HG03378 (cell line): ENCODE measurements around the gene GPR160.

Experiments used
- ATAC-seq: cut with Tn5 transposase; IDR thresholded peaks from one replicate; pipeline ENCODE4 v1.9.1; 2021; ENCODE audit warnings: mild to moderate bottlenecking, moderate library complexity; ENCODE audit not compliant: unreplicated experiment

Gene GPR160

GRCh38 chr3:170027233-170028102 lies 10.3 kb upstream of the GPR160 start:
- no peak for ATAC-seq

- no peak for ATAC-seq
Observed at GRCh38 chr3:170033489-170033888, 4.3 kb upstream of the GPR160 start.

- ATAC-seq: no peak
Observed at GRCh38 chr3:170038434-170039110, 777 bp downstream of the GPR160 start.

GRCh38 chr3:170040418-170040817 lies 2.6 kb downstream of the GPR160 start:
- no peak for ATAC-seq

GRCh38 chr3:170043506-170043905 lies 5.7 kb downstream of the GPR160 start:
- no peak for ATAC-seq

GRCh38 chr3:170044271-170044670 lies 6.5 kb downstream of the GPR160 start:
- no peak for ATAC-seq

- peak; percentile 89 for ATAC-seq
Observed at GRCh38 chr3:170044795-170045244, 7.0 kb downstream of the GPR160 start.

- ATAC-seq: no peak
Observed at GRCh38 chr3:170046269-170047132, 8.7 kb downstream of the GPR160 start.

GRCh38 chr3:170047133-170047404 lies 9.3 kb downstream of the GPR160 start:
- ATAC-seq: no peak

GRCh38 chr3:170049146-170050000 lies 11.6 kb downstream of the GPR160 start:
- no peak for ATAC-seq

GRCh38 chr3:170050753-170051152 lies 13.0 kb downstream of the GPR160 start:
- ATAC-seq: no peak

GRCh38 chr3:170052398-170052797 lies 14.6 kb downstream of the GPR160 start:
- ATAC-seq: no peak

GRCh38 chr3:170054204-170054603 lies 16.4 kb downstream of the GPR160 start:
- ATAC-seq: no peak

GRCh38 chr3:170055209-170055608 lies 17.4 kb downstream of the GPR160 start:
- peak; percentile 72 for ATAC-seq

- ATAC-seq: peak; percentile 93
Observed at GRCh38 chr3:170056710-170057454, 19.1 kb downstream of the GPR160 start.

- no peak for ATAC-seq
Observed at GRCh38 chr3:170057550-170057949, 19.8 kb downstream of the GPR160 start.

- ATAC-seq: no peak
Observed at GRCh38 chr3:170058127-170058526, 20.3 kb downstream of the GPR160 start.

- ATAC-seq: no peak
Observed at GRCh38 chr3:170059447-170059846, 21.7 kb downstream of the GPR160 start.

- ATAC-seq: no peak
Observed at GRCh38 chr3:170062068-170062467, 24.3 kb downstream of the GPR160 start.

- no peak for ATAC-seq
Observed at GRCh38 chr3:170062769-170063168, 25.0 kb downstream of the GPR160 start.
